ENCODE data around the gene CXXC1.
A peak's percentile ranks its signal among the peaks of the same experiment; 100 is the strongest.
"Not testable (repeated sequence)": the region's sequence is repeated elsewhere in the genome, so short reads cannot be mapped to it uniquely, and the experiment has no call there.

The CXXC1 gene

DNA sequence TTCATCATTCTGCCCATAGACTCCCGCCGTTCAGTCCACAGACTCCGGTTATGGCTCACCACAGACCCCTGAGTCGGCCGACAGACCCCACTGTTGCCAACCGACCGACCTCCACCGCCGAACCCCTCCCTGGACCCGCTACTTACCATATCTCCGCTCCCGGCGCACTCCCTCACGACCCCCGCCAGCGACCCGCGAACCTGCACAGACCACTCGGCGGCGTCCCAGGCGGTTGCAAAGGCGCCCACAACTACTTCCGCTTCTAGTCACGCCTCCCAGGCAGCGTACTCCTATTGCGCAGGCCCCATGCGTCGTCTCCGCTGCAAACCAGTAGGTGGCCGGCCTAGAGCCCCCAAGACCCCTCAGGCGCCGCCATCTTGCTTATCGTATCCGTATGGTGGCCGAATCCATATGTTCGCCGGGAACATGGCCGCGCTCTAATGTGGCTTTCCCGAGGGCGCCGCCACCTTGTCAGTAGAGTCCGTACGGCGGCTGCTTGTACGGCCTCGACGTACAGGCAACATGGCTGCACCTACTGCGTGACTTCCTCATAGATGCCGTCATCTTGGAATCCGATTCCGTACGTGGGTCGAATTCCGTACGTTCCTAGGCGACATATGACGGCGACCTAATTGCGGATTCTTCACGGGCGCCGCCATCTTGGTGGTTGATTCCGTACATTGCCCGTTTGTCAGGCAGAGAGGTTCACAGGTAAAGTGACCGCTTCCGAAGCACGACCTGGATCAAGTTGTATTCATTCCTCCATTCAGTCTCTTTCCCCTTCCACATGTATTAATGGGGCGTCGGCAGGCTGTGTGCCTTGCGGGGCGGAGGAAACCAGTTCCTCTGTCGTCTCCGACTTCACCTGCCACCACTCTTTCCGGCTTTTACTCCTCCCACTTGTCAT is at the start of gene CXXC1:
CXXC1 (minus strand) TSS at position 252 of the 907 bp plus-strand sequence; CDS start at position 149, 103 bp downstream.
- DNase-seq (ENCODE audit: low spot score), result peak; percentile 99

- DNase-seq (ENCODE audit: low spot score), result no peak
These were observed 47.2 kb upstream of the CXXC1 start for GRCh38 chr18:50334546-50335152.

DNA sequence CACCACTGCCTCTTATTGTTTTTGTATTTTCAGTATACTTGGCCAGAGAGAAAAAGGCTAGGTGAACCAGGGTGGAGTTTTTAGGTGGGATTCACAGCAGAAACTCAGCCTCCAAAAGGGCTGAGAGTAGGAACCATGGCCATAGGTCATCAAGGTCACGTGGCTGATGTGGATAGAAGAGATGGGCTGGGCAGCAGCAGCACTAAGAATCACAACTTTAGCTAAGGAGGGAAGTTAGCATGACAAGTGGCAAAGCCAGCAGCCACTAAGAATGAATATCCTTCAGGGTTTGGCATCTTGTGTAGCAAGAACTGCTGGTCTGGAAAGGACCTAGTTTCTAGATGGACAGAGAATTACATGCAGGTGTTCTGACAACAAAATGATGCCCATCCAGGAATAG is 44.2 kb upstream of the CXXC1 start:
- DNase-seq (ENCODE audit: low spot score), result no peak

DNA sequence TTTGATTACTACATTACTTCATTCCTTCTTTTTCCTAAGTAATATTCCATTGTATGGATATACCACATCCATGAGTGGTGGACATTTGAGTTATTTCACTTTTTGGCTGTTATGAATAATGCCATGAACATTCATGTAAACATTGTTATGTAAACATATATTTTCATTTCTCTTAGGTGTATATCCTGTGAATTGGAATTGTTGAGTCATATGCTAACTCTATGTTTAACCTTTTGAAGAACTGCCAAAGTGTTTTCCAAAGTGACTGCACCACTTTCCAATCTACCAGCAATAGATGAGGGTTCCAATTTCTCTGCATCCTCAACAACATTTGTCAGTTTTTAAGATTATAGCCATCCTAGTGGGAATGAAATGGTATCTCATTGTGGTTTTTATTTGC is 42.7 kb upstream of the CXXC1 start:
- DNase-seq (ENCODE audit: low spot score), result no peak

- DNase-seq (ENCODE audit: low spot score), result no peak
These were observed 40.5 kb upstream of the CXXC1 start for GRCh38 chr18:50327983-50328382.

DNA sequence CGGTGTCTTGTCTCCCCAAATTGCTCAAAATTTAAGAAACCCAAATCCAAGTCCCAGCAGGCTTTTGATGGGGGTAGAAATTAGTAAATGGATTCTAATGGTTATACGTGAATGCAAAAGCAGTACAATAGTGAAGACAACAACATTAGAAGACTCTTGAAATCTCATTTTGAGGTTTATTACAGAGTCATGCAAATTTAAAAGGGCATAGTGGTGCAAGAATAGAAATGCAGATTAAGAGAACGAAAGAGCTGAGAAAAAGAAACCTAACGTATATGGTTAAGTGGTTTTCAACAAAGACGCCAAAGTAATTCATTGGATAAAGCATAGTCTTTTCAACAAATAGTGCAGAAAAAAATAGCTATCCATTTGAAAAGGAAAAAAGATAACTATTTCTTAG is 33.2 kb upstream of the CXXC1 start:
- DNase-seq (ENCODE audit: low spot score), result no peak

- DNase-seq (ENCODE audit: low spot score), result no peak
These were observed 27.8 kb upstream of the CXXC1 start for GRCh38 chr18:50315100-50315871.

DNA sequence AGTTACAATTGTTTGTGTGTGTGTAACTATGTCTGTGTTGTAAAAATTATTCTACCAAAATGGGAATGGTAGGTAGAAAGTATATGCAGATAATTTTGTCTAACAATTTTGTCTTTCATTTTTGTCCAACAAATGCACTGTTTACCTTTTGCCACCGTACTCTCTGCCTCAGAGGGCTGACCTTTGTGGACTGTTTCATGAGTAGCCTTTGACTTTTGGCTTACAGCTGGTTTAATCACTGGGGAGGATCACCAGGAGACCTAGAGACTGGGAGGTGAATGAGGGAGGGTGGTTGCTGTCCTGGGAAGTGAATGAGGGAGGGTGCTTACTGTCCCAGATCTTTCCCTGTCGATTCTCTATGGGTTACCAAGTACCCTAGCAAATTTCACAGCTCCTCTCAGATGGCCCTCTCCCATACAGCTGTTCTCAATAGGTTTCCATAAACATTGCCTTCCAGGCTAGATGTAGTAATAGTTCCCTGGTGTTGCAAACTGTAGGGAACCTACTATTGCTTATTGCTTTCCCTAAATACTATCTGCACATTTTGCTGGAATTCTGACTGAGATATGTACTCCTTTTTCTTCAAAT is 26.5 kb upstream of the CXXC1 start:
- no peak for DNase-seq (ENCODE audit: low spot score)

DNA sequence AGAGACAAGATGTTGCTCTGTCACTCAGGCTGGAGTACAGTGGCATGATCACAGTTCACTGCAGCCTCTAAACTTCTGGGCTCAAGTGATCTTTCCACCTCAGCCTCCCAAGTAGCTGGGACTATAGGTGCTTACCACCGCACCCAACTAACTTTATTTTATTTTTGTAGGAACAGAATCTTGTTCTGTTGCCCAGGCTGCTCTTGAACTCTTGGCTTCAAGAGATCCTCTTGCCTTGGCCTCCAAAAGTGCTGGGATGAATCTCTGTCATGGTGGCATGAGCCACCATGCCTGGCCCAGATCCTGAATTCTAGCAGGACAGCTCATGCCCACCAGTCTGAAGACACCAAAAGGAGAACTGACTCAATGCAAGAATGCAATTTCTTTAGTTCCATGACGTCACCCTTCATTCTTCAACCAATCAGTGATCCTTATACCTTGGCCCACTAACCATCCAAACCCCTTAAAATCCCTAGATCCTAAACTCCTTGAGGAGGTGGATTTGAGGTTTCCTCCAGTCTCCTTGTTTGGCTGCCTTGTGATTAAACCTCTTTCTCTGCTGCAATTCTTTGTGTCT is 25.6 kb upstream of the CXXC1 start:
- peak; percentile 16 for DNase-seq (ENCODE audit: low spot score)

- no peak for DNase-seq (ENCODE audit: low spot score)
These were observed 25.0 kb upstream of the CXXC1 start for GRCh38 chr18:50312296-50313030.

- DNase-seq (ENCODE audit: low spot score), result no peak
These were observed 24.2 kb upstream of the CXXC1 start for GRCh38 chr18:50311650-50312049.

DNA sequence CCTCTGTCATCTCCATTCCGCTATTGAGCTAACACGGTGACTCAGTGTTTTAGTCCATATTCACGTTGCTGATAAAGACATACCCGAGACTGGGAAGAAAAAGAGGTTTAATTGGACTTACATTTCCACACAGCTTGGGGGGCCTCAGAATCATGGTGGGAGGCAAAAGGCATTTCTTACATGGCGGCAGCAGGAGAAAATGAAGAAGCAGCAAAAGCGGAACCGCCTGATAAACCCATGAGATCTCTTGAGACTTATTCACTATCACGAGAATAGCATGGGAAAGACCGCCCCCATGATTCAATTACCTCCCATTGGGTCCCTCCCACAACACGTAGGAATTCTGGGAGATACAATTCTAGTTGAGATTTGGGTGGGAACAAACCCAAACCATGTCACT is 22.6 kb upstream of the CXXC1 start:
- no peak for DNase-seq (ENCODE audit: low spot score)

GRCh38 chr18:50308851-50309250 is 21.4 kb upstream of the CXXC1 start:
- DNase-seq (ENCODE audit: low spot score), result not testable (repeated sequence)

GRCh38 chr18:50307738-50308470 is 20.4 kb upstream of the CXXC1 start:
- DNase-seq (ENCODE audit: low spot score), result peak; percentile 97

GRCh38 chr18:50307400-50307737 is 19.9 kb upstream of the CXXC1 start:
- DNase-seq (ENCODE audit: low spot score), result no peak

DNA sequence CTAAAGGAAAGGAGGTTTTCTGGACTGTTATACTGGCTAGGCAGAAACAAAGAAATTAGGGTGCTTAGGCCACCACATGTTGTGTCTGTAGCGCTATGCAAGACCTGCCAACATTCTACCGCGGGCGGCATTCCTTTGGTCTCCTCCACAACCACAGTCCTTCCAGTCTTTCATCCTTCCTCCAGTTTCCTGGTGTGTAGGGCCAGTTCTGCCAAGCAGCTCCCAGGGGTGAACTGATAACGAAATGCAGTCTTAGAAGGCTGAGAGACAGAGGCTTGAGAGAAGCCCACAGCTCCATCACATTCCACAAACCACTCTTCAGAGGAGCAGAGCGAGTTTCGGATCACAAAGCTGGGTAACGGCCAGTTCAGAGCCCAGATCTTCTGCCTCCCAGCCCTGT is 19.5 kb upstream of the CXXC1 start:
- DNase-seq (ENCODE audit: low spot score), result no peak

- DNase-seq (ENCODE audit: low spot score), result no peak
These were observed 13.6 kb upstream of the CXXC1 start for GRCh38 chr18:50301074-50301473.

DNA sequence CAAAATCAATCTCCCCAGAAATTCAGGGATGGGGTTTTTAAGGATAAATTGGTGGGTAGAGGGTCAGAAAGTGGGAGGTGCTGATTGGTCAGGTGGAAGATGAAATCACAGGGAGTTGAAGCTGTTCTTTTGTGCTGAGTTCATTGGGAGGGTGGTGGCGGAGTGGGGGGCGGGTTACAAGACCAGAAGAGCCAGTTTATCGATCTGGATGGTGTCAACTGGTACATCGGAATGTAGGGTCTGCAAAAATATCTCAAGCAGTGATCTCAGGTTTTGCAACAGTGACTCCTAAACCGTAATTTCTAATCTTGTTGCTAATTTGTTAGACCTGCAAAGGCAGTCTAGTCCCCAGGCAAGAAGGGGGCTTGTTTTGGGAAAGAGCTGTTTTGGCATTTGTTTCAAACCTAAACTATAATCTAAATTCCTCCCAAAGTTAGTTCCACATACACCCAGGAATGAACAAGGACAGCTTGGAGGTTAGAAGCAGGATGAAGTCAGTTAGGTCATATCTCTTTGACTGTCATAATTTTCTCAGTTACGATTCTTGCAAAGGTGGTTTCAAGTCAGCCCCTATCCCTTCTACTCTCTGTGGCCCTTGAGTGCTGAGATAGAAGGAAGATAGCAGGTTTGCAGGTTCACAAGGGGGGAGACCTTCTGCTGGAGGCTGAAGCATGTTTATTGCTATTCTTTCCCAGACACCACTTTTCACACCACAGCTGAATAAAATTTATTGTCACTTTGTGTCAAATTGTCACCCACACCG is 12.3 kb upstream of the CXXC1 start:
- DNase-seq (ENCODE audit: low spot score), result no peak

GRCh38 chr18:50298443-50299284 is 11.2 kb upstream of the CXXC1 start:
- DNase-seq (ENCODE audit: low spot score), result no peak

Measured in RKO (cell line).